SK-N-SH (cell line): ENCODE data around the gene SLF2.

Source experiments
- SMC3 ChIP-seq: IDR thresholded peaks from 2 replicates; pipeline ENCODE4 v1.6.1; 2012; ENCODE audit warnings: low read depth, low read length, improper control_type of control experiment
- TF ChIP-seq, protein P1 (sequence below): IDR thresholded peaks from 2 replicates; pipeline ENCODE4 v1.6.1; 2012; ENCODE audit warnings: mild to moderate bottlenecking, low read depth, low read length, moderate library complexity

DNA sequence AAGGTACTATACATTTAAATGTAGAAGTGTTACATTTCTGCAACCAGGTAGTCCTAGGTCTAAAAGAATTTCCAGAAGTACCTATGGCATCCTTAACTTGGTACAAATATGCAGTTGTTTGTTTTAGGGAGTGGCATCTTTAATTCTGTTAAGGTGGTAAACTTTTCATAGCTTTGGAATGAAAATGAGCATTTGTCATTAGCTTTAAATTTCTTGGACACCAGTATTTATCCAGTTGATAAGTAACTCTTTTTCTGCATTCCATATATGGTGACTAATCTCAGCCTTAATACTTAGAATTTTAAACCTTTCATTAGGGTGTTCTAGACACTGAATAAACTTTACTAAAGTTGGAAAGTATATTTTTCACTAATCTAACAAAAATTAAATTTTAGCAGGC, 10.8 kb downstream of the SLF2 start:
- TF ChIP-seq, protein P1, sequence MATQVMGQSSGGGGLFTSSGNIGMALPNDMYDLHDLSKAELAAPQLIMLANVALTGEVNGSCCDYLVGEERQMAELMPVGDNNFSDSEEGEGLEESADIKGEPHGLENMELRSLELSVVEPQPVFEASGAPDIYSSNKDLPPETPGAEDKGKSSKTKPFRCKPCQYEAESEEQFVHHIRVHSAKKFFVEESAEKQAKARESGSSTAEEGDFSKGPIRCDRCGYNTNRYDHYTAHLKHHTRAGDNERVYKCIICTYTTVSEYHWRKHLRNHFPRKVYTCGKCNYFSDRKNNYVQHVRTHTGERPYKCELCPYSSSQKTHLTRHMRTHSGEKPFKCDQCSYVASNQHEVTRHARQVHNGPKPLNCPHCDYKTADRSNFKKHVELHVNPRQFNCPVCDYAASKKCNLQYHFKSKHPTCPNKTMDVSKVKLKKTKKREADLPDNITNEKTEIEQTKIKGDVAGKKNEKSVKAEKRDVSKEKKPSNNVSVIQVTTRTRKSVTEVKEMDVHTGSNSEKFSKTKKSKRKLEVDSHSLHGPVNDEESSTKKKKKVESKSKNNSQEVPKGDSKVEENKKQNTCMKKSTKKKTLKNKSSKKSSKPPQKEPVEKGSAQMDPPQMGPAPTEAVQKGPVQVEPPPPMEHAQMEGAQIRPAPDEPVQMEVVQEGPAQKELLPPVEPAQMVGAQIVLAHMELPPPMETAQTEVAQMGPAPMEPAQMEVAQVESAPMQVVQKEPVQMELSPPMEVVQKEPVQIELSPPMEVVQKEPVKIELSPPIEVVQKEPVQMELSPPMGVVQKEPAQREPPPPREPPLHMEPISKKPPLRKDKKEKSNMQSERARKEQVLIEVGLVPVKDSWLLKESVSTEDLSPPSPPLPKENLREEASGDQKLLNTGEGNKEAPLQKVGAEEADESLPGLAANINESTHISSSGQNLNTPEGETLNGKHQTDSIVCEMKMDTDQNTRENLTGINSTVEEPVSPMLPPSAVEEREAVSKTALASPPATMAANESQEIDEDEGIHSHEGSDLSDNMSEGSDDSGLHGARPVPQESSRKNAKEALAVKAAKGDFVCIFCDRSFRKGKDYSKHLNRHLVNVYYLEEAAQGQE = no peak
- TF ChIP-seq SMC3 = no peak
